Cortex of kidney (tissue), 1 donor: ENCODE results near the gene HLCS.
"Not testable (repeated sequence)": the region's sequence is repeated elsewhere in the genome, so short reads cannot be mapped to it uniquely, and the experiment has no call there.

Experiments used
- DNase-seq: peaks from one replicate; lab custom pipeline; 2025; lab: John Stamatoyannopoulos, UW

Gene HLCS

GRCh38 chr21:36966066-36966820 lies at the start of gene HLCS:
Gene HLCS, minus strand, starts transcription at chr21:36966669. Its CDS starts 31 bp downstream, at chr21:36966638.
- peak; percentile 12 for DNase-seq

DNA sequence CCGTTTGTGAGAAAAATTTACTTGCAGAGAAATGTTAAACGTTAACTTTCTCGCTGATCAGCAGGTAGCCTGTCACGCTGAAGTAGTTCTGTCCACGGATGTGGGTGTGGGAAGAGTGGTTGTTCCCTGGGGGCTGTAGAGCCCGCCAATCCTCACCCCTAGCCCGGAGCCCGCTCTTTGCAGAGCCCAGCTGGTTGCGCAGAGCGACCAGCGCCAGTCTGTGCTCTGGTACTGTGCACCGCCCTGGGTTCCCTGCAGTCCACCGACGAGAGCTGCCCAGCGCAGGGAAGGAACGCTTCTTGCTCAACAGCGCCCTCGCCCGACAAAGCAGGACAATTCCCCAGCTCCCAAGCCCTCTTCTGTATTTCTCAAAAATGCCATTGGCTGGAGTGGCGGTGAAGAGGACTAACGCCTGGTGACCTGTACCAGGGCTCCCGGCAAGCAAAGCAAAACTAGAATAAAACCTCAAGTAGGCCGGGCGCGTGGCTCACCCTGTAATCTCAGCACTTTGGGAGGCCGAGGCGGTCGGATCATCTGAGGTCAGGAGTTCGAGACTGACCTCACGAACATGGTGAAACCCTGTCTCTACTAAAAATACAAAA lies 43.4 kb upstream of the HLCS start:
- peak; percentile 28 for DNase-seq

GRCh38 chr21:37008724-37009123 lies 42.3 kb upstream of the HLCS start:
- no peak for DNase-seq

- no peak for DNase-seq
Observed at GRCh38 chr21:37006486-37007291, 40.2 kb upstream of the HLCS start, which contains the start of gene RIPPLY3. Gene RIPPLY3, plus strand, starts transcription at chr21:37006702. Its CDS starts 71 bp downstream, at chr21:37006773.

GRCh38 chr21:37005548-37006485 lies 39.3 kb upstream of the HLCS start:
- DNase-seq, result no peak

DNA sequence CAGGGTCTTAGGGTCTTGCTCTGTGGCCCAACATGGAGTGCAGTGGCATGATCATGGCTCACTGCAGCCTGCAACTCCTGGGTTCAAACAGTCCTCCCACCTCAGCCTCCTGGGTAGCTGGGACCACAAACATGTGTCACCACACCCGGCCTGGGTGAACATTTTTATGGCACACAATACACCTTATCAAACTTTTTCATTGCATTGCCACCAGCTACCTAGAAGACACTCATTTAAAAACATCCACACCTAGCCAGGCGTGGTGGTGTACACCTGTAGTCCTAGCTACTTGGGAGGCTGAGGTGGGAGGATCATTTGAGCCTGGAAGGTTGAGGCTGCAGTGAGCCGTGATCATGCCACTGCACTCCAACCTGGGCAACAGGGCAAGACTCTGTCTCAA lies 37.4 kb upstream of the HLCS start:
- not testable (repeated sequence) for DNase-seq

- not testable (repeated sequence) for DNase-seq
Observed at GRCh38 chr21:37002851-37003250, 36.4 kb upstream of the HLCS start.

- no peak for DNase-seq
Observed at GRCh38 chr21:37001441-37001840, 35.0 kb upstream of the HLCS start.

DNA sequence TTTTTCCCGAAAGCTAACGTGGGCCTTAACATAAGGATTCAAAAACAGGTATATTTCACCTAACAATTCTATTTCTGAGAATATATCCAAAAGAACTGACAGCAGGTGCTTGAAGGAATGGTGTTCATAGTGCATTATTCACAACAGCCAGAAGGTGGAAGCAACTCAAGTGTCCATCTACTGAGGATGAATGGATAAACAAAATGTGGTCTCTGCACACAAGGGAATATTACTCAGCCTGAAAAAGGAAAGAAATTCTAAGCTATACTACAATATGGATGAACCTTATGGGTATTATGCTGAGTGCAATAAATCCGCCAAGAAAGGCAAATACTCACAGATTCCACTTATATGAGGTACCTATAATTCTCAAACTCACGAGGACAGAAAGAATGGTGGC lies 33.9 kb upstream of the HLCS start:
- DNase-seq, result no peak

DNA sequence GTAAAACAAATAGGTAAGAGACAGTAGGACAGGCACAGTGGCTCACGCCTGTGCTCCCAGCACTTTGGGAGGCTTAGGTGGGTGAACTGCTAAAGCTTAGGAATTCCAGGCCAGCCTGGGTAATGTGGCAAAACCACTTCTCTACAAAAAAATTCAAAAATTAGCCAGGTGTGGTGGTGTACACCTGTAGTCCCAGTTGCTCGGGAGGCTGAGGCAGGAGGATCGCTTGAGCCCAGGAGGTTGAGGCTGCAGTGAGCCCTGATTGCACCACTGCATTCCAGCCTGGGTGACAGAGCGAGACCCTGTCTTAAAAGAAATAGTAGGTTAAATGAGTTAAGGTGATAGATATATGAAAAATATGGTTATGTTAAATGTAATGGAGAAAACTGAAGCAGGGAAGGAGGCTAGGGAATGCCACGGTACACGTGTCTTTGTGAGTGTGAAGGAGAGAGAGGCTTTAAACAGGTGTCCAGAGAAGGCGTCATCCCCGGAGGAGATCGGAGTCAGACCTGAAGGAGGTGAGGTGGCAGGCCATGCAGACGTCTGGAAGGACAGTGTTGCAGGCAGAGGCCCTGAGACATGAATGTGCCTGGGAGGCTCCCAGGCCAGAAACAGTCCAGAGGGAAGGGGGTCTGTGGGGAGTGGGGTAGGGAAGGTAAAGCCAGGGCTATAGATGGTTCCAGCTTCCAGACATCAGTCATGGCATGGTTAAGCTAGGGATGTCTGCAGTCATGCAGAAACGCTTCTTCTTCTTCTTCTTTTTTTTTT lies 32.8 kb upstream of the HLCS start:
- no peak for DNase-seq

DNA sequence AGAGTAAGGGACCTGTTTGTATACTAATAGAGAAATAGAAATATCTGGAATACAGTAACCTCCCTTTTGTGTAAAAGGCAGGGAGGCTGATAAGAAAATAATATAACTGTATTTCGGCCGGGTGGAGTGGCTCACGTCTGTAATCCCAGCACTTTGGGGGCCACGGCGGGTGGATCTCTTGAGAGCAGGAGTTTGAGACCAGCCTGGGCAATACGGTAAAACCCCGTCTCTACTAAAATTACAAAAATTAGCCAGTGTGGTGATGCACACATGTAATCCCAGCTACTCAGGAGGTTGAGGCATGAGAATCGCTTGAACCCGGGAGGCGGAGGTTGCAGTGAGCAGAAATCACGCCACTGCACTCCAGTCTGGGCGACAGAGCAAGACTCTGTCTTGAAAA lies 28.8 kb upstream of the HLCS start:
- not testable (repeated sequence) for DNase-seq

GRCh38 chr21:36994501-36995158 lies 28.2 kb upstream of the HLCS start:
- DNase-seq, result no peak

DNA sequence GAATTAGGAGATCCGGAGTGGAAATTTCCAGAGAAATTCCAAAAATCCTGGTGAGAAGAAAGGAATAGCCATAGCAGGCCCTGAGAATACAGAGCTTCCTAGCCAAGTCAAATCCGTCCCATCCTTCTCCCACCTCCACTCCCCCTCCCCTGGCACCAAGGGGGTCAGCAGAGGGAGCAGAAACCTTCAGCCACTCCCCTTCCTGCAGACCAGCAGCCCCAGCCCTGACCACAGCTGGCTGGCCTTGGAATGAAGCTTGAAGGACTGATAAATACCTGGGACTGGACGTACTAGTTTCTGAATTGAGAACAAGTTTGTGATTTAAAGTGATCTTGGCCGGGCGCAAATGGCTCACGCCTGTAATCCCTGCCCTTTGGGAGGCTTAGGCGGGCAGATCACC lies 26.2 kb upstream of the HLCS start:
- no peak for DNase-seq

DNA sequence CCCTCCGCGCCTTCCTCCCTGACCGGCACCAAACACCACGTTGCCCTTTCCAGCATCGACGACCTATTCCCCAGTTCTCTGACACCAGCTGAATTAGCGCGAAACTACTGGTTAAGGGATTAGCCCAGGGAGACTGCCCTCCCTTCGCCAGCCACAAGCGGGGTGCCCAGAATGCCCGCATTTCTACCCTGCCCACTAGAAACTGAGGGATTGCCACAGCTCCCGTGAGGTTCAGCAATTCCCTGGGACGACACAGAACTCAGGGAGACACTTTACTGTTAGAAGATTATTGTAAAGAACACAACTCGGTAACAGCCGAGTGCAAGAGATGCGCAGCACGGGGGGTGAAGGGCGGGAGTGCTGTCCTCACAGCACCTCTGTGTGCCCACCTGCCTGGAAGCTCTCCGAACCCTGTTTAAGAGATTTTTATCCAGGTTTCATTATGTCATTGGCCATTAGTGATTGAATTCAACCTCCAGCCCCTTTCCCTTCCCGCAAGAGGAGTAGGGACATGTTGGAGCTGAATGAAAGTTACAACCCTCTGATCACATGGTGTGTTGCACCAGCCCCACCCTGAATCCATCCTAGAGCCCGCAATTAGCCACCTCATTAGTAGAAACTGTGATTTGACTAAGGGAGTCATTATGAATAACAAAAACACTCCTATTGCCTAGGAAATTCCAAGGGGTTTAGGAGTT lies 24.2 kb upstream of the HLCS start:
- no peak for DNase-seq

DNA sequence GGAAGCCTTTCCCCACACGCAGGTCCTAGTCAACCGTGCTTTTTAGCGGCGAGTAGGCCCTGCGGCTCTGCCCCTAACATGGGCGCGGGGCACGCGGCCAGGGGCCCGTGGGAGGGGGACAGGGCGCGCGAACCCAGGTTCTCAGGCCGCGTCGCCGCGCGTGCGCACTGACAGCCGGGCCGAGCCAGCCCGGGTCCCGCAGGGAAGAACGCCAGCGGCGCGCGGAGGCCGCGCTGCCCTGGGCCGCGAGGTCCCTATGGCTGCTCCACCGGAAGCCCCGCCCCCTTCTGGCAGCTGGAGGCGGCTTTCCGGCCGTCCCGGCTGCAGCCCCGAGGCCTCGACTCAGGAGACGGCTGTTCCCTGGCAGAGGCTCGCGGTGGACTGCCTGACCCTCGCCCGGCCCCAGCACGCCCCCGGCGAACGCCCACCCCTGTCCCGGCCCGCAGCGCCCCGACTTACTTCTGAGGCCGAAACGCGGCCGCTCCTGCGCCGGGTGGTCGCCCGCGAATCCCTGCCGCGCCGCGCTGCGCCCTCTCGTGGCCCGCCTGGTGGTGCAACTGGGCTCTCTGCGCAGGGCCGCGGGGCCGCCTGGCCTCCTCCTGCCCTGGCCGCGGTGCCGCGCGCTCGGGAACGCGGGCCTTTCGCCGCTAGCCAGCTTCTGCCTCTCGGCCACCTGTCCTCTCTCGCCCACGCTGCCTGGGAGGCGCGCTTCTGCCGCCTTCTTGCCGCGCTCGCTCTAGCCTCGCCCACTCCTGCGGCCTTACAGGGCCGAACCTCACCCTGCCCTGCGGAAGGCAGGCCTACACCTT lies 23.4 kb upstream of the HLCS start:
- DNase-seq, result peak; percentile 18

- not testable (repeated sequence) for DNase-seq
Observed at GRCh38 chr21:36989199-36989698, 22.8 kb upstream of the HLCS start.

- DNase-seq, result no peak
Observed at GRCh38 chr21:36988536-36988935, 22.1 kb upstream of the HLCS start.

- no peak for DNase-seq
Observed at GRCh38 chr21:36987845-36988244, 21.4 kb upstream of the HLCS start.
